ENCODE data around the gene CDC45.
"Not testable (repeated sequence)": the region's sequence is repeated elsewhere in the genome, so short reads cannot be mapped to it uniquely, and the experiment has no call there.

The CDC45 gene

GRCh38 chr22:19479355-19480172 is at the start of gene CDC45:
Gene CDC45 (plus strand): TSS chr22:19479920. CDS start chr22:19479969, 49 bp downstream.
- DNase-seq: peak; percentile 95

- no peak for DNase-seq
These were observed 49.5 kb upstream of the CDC45 start for GRCh38 chr22:19429950-19430889.

GRCh38 chr22:19430890-19431541 is 48.7 kb upstream of the CDC45 start:
- no peak for DNase-seq

- DNase-seq: peak; percentile 12
These were observed 48.0 kb upstream of the CDC45 start, which contains the start of gene HIRA for GRCh38 chr22:19431649-19432132. Gene HIRA (minus strand): TSS chr22:19431733. CDS start chr22:19431476, 257 bp downstream.

- peak; percentile 67 for DNase-seq
These were observed 47.4 kb upstream of the CDC45 start, which contains the start of gene MRPL40 for GRCh38 chr22:19432133-19432851. Gene MRPL40 (plus strand): TSS chr22:19432545. CDS start chr22:19432555, 10 bp downstream.

GRCh38 chr22:19434401-19434800 is 45.3 kb upstream of the CDC45 start:
- no peak for DNase-seq

GRCh38 chr22:19434829-19435580 is 44.7 kb upstream of the CDC45 start:
- DNase-seq: no peak

- not testable (repeated sequence) for DNase-seq
These were observed 43.1 kb upstream of the CDC45 start for GRCh38 chr22:19436444-19437161.

- DNase-seq: peak; percentile 17
These were observed 41.4 kb upstream of the CDC45 start for GRCh38 chr22:19438298-19438697.

- DNase-seq: no peak
These were observed 39.1 kb upstream of the CDC45 start for GRCh38 chr22:19440411-19441195.

GRCh38 chr22:19442166-19442565 is 37.6 kb upstream of the CDC45 start:
- DNase-seq: no peak

- no peak for DNase-seq
These were observed 36.0 kb upstream of the CDC45 start for GRCh38 chr22:19443544-19444211.

- not testable (repeated sequence) for DNase-seq
These were observed 34.3 kb upstream of the CDC45 start for GRCh38 chr22:19445279-19445982.

GRCh38 chr22:19446603-19447329 is 33.0 kb upstream of the CDC45 start:
- DNase-seq: no peak

- DNase-seq: peak; percentile 83
These were observed 32.2 kb upstream of the CDC45 start, which contains the start of gene C22orf39 for GRCh38 chr22:19447330-19448075. Gene C22orf39 (minus strand): TSS chr22:19447711. CDS start chr22:19447688, 23 bp downstream.

GRCh38 chr22:19448076-19448607 is 31.6 kb upstream of the CDC45 start:
- peak; percentile 76 for DNase-seq
